Right lobe of liver (tissue), 6 donors: ENCODE measurements around the gene CLSTN2. TPM values are rescaled to one million over a fixed set of nuclear protein-coding genes. Genes with fewer than 3 reads are reported as not detected.

Source experiments
- ATAC-seq, 4 donors: fragments of 200-7000 bp; cut with Tn5 transposase; one replicate each; pipeline ENCODE4 v1.9.1; 2020; ENCODE audit warnings: mild to moderate bottlenecking in 4 of 4, moderate library complexity in 4 of 4
- DNase-seq, 3 donors: peaks; one replicate each; pipeline ENCODE4 v3.0.0-alpha.2; 2020
- H3K27ac ChIP-seq, 3 donors: fragments of 200-600 bp; one replicate each; pipeline ENCODE4 v1.8.0; 2022
- H3K27me3 ChIP-seq, 2 donors: fragments of 200-600 bp; one replicate each; pipeline ENCODE4 v1.8.0; 2022
- H3K36me3 ChIP-seq, 4 donors: fragments of 200-600 bp; sonication (generic) in 1 of 4; one replicate each; pipeline versions ENCODE4 v1.5.1 to v1.8.0; 2017 to 2022; ENCODE audit warnings: control low read depth in 1 of 4
- H3K4me1 ChIP-seq, 4 donors: fragments of 200-600 bp; sonication (generic) in 1 of 4; one replicate each; pipeline versions ENCODE4 v1.5.1 to v1.8.0; 2017 to 2022; ENCODE audit warnings: control low read depth in 1 of 4
- H3K4me3 ChIP-seq, 3 donors: fragments of 200-600 bp; one replicate each; pipeline ENCODE4 v1.8.0; 2022
- H3K9me3 ChIP-seq, 4 donors: fragments of 200-600 bp; sonication (generic) in 1 of 4; one replicate each; pipeline versions ENCODE4 v1.5.1 to v1.8.0; 2017 to 2022; ENCODE audit warnings: control low read depth in 1 of 4
- POLR2A ChIP-seq: fragments of 450-650 bp; IDR thresholded peaks from one replicate; pipeline ENCODE4 v1.6.1; 2017; ENCODE audit warnings: antibody characterized with exemption, mild to moderate bottlenecking
- WGBS: methylation state at CpG from one replicate; pipeline ENCODE4 v1.1.6; 2018; ENCODE audit warnings: low coverage, low lambda C conversion rate; ENCODE audit not compliant: insufficient coverage; ENCODE audit errors: missing lambda C conversion rate; 5-methylcytosine and 5-hydroxymethylcytosine counted together
- intact Hi-C, 2 donors: fragments of 100-400 bp; cut with DNase I; formaldehyde crosslinking; loops; one replicate each; pipeline versions ENCODE4 v1.11.2 to v1.14.1; 2022
- small RNA-seq, 2 experiments: library from RNA; depleted of rRNA; stranded (forward); fragments of <200 nt; gene quantifications; one replicate each; pipeline ENCODE3, GENCODE V24; 2016
- total RNA-seq, 6 experiments: library from RNA; depleted of rRNA in 2 of 6; stranded (reverse); fragments of >200 nt in 2 of 6; fragmentation: NEBNext Ultra II Directional in 3 of 6; extraction: Animal tissue kit (Norgen Biotek cat#: 25700) in 3 of 6; gene quantifications; one replicate each; pipeline versions ENCODE4 v1.1.0 to v1.2.4, GENCODE V29; 2016 to 2023
- TF ChIP-seq, protein P1 (sequence below), 4 donors: fragments of 200-600 bp in 3 of 4; fragments of 450-650 bp in 1 of 4; IDR thresholded peaks; one replicate each; pipeline versions ENCODE4 v1.5.1 to v1.8.0; 2016 to 2022; ENCODE audit warnings: antibody characterized with exemption in 4 of 4, mild to moderate bottlenecking in 2 of 4
- donor health status: DM: no; HTN: yes; CAD: no.
- donor health status: DM: no; HTN: no; CAD: no.
- donor health status: DM: no; HTN: no; CAD: no.
- donor health status: DM: no; HTN: yes; CAD: no.
- donor health status: DM: no; HTN: yes; CAD: no.

CLSTN2 gene
- total RNA-seq, 6 experiments from 2014 or later: 1.0 to 3.3 (median 2.0) TPM

DNA sequence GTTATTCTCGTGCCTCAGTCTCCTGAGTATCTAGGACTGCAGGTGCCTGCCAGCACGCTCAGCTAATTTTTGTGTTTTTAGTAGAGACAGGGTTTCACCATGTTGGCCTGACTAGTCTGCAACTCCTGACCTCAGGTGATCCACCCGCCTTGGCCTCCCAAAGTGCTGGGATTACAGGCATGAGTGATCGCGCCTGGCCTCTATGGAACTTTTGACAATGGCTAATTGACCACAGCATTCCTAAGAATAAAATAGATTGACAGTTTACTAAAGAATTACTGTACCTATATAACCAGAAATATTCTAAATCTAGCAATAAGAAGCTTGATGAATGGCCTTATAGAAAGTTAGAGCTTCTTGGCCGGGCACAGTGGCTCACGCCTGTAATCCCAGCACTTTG lies 691.9 kb downstream of the CLSTN2 start:
- Histone ChIP-seq H3K9me3 (no peaks in the 10 kb centered on the region), H3K4me1 (no peaks in the 10 kb centered on the region), H3K27ac (no peak overlapping the region), H3K4me3 (no peak overlapping the region), H3K36me3 (no peaks in the 10 kb centered on the region), H3K27me3 (no peaks in the 10 kb centered on the region)
- DNase-seq (no peak), ATAC-seq (no peak)
- TF ChIP-seq, protein P1, sequence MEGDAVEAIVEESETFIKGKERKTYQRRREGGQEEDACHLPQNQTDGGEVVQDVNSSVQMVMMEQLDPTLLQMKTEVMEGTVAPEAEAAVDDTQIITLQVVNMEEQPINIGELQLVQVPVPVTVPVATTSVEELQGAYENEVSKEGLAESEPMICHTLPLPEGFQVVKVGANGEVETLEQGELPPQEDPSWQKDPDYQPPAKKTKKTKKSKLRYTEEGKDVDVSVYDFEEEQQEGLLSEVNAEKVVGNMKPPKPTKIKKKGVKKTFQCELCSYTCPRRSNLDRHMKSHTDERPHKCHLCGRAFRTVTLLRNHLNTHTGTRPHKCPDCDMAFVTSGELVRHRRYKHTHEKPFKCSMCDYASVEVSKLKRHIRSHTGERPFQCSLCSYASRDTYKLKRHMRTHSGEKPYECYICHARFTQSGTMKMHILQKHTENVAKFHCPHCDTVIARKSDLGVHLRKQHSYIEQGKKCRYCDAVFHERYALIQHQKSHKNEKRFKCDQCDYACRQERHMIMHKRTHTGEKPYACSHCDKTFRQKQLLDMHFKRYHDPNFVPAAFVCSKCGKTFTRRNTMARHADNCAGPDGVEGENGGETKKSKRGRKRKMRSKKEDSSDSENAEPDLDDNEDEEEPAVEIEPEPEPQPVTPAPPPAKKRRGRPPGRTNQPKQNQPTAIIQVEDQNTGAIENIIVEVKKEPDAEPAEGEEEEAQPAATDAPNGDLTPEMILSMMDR (IDR thresholded peaks at IDR 0.05): no peak
- TF ChIP-seq POLR2A: no peak
- 85% methylated on average over 6 of the region's 7 CpGs for WGBS
- intact Hi-C loops: no loop called here

Small RNA genes within 50 kb of the gene (small RNA-seq; reads per million reads assigned to genes)
- gene AC048346.1: 0 reads per million in 2 experiments
